Stimulated activated CD4-positive, alpha-beta T cell treated with anti-CD3 and anti-CD28 coated beads, TNF-alpha, amount 100 ng/mL, for 4 hours (primary cell): ENCODE results near the gene TMEM218.
"Not testable (repeated sequence)": the region's sequence is repeated elsewhere in the genome, so short reads cannot be mapped to it uniquely, and the experiment has no call there.

Source experiments
- DNase-seq, 3 experiments: peaks; one replicate each; pipeline ENCODE4 v3.0.0-alpha.2; 2020; ENCODE audit warnings: low read depth in 3 of 3

TMEM218 gene

GRCh38 chr11:125056111-125056510, 55.3 kb downstream of the TMEM218 start:
- not testable (repeated sequence) for DNase-seq

DNA sequence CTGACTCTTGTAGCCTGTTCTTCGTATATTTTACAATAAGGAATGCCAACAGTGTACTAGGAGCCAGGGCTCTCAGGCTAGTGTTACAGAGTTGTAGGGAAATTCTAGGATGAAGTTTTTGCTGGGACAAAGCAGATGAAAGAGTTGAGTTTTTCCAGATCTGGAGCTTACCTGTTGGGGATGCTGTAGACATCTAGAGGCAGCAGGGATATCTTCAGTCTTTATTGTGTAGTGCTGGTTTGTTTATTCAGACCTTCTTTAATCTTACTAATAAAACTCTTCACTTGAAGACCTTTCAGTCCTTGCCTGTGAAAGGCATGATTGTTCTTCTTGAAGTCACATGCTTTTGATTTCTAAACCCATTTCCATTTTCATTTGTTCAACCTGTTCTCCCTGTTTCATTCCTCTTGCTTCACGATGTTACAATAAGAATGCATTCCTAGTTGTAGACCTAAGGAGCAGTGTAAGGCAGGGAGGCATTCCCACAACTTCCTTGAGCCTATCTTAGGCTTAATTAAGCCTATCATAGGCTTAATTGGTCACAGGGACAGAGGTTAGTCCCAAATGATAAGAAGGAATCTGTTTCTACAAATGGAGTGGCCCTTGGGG, 56.2 kb downstream of the TMEM218 start:
- no peak for DNase-seq

DNA sequence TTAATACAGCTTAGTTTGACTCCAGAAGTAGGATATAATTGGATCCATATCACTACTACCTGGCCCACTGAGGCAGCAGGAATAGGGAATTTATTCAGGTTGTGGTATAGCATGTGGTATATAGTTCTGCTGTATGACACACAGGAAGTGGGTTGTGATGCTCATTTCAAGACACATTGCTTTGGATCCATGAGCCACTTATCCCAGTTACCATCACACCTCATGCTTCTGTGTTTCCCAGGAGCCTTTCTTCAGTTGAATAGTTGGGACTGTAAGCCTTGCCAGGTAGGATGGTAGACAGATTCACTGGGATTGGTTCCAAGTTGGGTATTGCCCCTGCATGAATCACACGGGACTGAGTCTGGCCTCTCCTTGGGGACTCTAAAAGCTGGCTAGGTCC, 58.3 kb downstream of the TMEM218 start:
- no peak for DNase-seq

GRCh38 chr11:125052047-125052446, 59.4 kb downstream of the TMEM218 start:
- no peak for DNase-seq

DNA sequence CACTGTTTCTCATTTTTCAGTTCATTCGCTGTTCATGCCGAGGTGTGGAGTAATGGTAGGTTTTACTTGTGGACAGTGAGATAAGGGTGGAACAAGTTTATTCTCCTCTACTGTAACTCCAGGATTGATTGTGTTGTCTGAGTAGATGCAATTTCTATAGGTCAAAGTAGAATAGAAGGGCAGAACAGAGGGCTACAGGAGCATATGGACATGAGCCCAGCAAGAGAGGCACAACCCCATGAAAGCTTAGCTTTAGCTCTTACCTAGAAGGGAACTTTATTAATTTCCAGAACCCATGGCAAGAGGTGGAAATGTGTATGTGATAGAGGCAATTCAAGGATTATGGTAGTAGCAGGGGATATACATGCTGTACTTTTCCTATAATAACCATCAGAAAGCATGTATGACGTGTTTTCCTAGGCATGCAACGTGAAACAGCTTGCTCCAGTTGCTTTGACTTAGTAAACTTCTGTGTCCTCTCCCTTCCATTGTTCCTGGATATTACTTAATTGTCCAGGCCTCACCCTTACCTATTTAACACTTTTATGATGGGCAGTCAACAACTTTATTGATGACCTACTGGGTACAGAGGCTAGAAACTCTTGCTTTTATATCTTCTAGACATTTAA, 62.1 kb downstream of the TMEM218 start:
- no peak for DNase-seq
